Keratinocyte (primary cell): Measurements from ENCODE around the gene CEP131.

Experiments
- EZH2 ChIP-seq: IDR thresholded peaks from one replicate; pipeline ENCODE4 v1.6.1; 2012; ENCODE audit warnings: inconsistent platforms, mild to moderate bottlenecking, low read length, moderate library complexity
- TF ChIP-seq, protein P1 (sequence below), 3 experiments: IDR thresholded peaks in 1 of 3; conservative IDR thresholded peaks in 1 of 3; optimal IDR thresholded peaks in 1 of 3; 2 replicates in 2 of 3; 3 replicates in 1 of 3; pipeline versions ENCODE3 to v1.5.1; 2011; ENCODE audit warnings: low read length in 3 of 3, mild to moderate bottlenecking in 3 of 3, moderate library complexity in 2 of 3, control low read depth in 1 of 3, inconsistent platforms in 1 of 3; ENCODE audit not compliant: insufficient read depth in 2 of 3; ENCODE audit errors: extremely low read depth in 1 of 3

DNA sequence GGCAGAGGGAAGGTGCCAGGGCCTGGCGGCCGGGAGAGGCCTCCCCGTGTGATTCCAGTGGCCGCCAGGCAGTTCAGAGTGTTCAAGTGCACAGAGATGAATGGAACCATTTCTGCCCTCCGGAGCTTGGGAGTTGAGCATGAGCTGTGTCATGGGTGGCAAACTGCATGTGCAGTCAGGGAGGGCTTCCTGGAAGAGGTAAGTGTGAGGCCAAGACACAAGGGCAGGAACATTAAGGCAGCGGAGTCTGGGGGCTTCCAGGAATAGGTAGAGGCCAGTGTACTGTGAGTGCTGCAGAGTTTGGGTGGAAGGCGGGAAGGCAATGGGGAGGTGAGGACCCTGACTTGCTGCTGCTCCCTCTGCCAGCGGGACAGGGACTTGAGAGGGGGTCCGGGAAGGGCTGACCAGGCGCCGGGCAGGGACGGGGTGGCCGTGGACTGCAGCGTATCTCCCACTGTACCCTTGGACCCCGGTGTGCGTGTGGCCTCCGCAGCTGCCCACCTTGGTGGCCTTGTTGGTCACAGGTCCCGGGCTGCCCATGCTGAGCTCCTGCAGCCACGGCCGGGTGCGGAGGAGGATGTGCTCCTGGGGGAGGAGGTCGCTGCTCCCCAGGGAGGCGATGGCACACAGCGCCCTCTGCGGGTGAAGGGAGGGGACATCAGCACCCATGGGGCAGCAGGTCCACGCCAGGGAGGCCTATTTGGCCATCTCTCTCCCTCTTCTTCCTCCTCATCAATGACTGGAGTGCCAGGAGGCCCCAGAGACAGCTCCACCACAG, 7.5 kb upstream of the CEP131 start:
- no peak for TF ChIP-seq EZH2
- TF ChIP-seq, protein P1, sequence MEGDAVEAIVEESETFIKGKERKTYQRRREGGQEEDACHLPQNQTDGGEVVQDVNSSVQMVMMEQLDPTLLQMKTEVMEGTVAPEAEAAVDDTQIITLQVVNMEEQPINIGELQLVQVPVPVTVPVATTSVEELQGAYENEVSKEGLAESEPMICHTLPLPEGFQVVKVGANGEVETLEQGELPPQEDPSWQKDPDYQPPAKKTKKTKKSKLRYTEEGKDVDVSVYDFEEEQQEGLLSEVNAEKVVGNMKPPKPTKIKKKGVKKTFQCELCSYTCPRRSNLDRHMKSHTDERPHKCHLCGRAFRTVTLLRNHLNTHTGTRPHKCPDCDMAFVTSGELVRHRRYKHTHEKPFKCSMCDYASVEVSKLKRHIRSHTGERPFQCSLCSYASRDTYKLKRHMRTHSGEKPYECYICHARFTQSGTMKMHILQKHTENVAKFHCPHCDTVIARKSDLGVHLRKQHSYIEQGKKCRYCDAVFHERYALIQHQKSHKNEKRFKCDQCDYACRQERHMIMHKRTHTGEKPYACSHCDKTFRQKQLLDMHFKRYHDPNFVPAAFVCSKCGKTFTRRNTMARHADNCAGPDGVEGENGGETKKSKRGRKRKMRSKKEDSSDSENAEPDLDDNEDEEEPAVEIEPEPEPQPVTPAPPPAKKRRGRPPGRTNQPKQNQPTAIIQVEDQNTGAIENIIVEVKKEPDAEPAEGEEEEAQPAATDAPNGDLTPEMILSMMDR (optimal IDR thresholded peaks at IDR 0.05 in 1 of 3, IDR thresholded peaks at IDR 0.05 in 1 of 3, conservative IDR thresholded peaks at IDR 0.05 in 1 of 3; ENCODE audit: extremely low read depth in 1 of 3, insufficient read depth in 2 of 3, low read length in 3 of 3) = peak; percentile 27 to 76 (median 52)
